CD4-positive, alpha-beta T cell (primary cell): Measurements from ENCODE around the gene RAVER1. TPM values are rescaled to one million over a fixed set of nuclear protein-coding genes. Genes with fewer than 3 reads are reported as not detected.

Source experiments
- ATAC-seq: fragments of 200-7000 bp; cut with Tn5 transposase; one replicate; pipeline ENCODE4 v1.10.0; 2022; ENCODE audit warnings: mild to moderate bottlenecking; ENCODE audit not compliant: poor library complexity
- CTCF ChIA-PET: fragments of 350-600 bp; sonication (Branson Sonifier 250); formaldehyde crosslinking; loops from one replicate; lab custom pipeline; 2021; ENCODE audit warnings: antibody characterized with exemption, inconsistent platforms; lab: Charles Lee
- POLR2A ChIA-PET: fragments of 350-600 bp; sonication (Branson Sonifier 250); formaldehyde crosslinking; loops from one replicate; lab custom pipeline; 2021; ENCODE audit warnings: antibody characterized with exemption, inconsistent platforms; lab: Charles Lee
- DNase-seq, 14 experiments: peaks; one replicate each; pipeline ENCODE4 v3.0.0-alpha.2; 2013 to 2020; ENCODE audit warnings: mixed read lengths in 2 of 14
- H3K27ac ChIP-seq, 2 donors: one replicate each; pipeline versions ENCODE4 v1.5.1 to v1.7.0; 2013; ENCODE audit warnings: low read length in 2 of 2, low read depth in 1 of 2, mild to moderate bottlenecking in 1 of 2
- H3K27me3 ChIP-seq, 2 experiments: 1 replicate in 1 of 2; 2 replicates in 1 of 2; pipeline versions ENCODE4 v1.6.1 to v1.7.0; 2013; ENCODE audit warnings: low read length in 2 of 2, control low read depth in 1 of 2, mild to moderate bottlenecking in 1 of 2, moderate library complexity in 1 of 2; ENCODE audit not compliant: insufficient read depth in 2 of 2, control insufficient read depth in 1 of 2
- H3K36me3 ChIP-seq: one replicate; pipeline ENCODE4 v1.6.1; 2013; ENCODE audit warnings: low read length, control low read depth; ENCODE audit not compliant: insufficient read depth
- H3K4me1 ChIP-seq: one replicate; pipeline ENCODE4 v1.6.1; 2013; ENCODE audit warnings: low read length, control low read depth; ENCODE audit not compliant: insufficient read depth
- H3K4me3 ChIP-seq: one replicate; pipeline ENCODE4 v1.5.1; 2013; ENCODE audit warnings: mild to moderate bottlenecking, low read length, moderate library complexity
- H3K9me3 ChIP-seq, 2 experiments: 1 replicate in 1 of 2; 2 replicates in 1 of 2; pipeline versions ENCODE4 v1.6.1 to v1.7.0; 2013; ENCODE audit warnings: low read length in 2 of 2, mild to moderate bottlenecking in 2 of 2, control low read depth in 1 of 2, moderate library complexity in 1 of 2; ENCODE audit not compliant: control insufficient read depth in 1 of 2, insufficient read depth in 1 of 2
- H3K27ac Mint-ChIP-seq: one replicate; pipeline ENCODE4 v1.8.0; 2020; ENCODE audit warnings: mixed read lengths
- H3K27me3 Mint-ChIP-seq: one replicate; pipeline ENCODE4 v1.8.0; 2021; ENCODE audit warnings: mixed read lengths
- H3K36me3 Mint-ChIP-seq: one replicate; pipeline ENCODE4 v1.8.0; 2021; ENCODE audit warnings: low read depth, mixed read lengths
- H3K4me1 Mint-ChIP-seq: one replicate; pipeline ENCODE4 v1.8.0; 2021; ENCODE audit warnings: low read depth, mixed read lengths
- H3K4me3 Mint-ChIP-seq: one replicate; pipeline ENCODE4 v1.8.0; 2020; ENCODE audit warnings: mild to moderate bottlenecking, mixed read lengths
- H3K9me3 Mint-ChIP-seq: one replicate; pipeline ENCODE4 v1.8.0; 2020; ENCODE audit warnings: mixed read lengths
- CTCF ChIP-seq: fragments of 200-600 bp; IDR thresholded peaks from one replicate; pipeline ENCODE4 v1.8.0; 2022; ENCODE audit warnings: antibody characterized with exemption, mild to moderate bottlenecking
- intact Hi-C, 2 experiments: fragments of 100-400 bp; cut with DNase I in 1 of 2; cut with micrococcal nuclease in 1 of 2; formaldehyde crosslinking; loops; one replicate each; pipeline versions ENCODE4 v1.15.1 to v1.9.0; 2023 to 2025; cut with DNase I, micrococcal nuclease
- total RNA-seq, 174 experiments: library from RNA in 2 of 174; stranded (reverse) in 2 of 174; gene quantifications; one replicate each; pipeline ENCODE4 v1.2.3 and lab custom pipeline; 2021 to 2026

RAVER1 gene
- total RNA-seq, 2 experiments from 2014 or later = 20.5 to 21.3 TPM

- DNase-seq (no peak), ATAC-seq (no peak)
- peaks cover 81% of the 10 kb centered on the region for H3K36me3 Mint-ChIP-seq
- Histone ChIP-seq H3K27ac (no peak overlapping the region), H3K4me1 (no peaks in the 10 kb centered on the region), H3K4me3 (no peak overlapping the region), H3K36me3 (peaks cover 80% of the 10 kb centered on the region), H3K9me3 (no peaks in the 10 kb centered on the region), H3K27me3 (no peaks in the 10 kb centered on the region)
- no peak overlapping the region for H3K4me3 Mint-ChIP-seq
- no peaks in the 10 kb centered on the region for H3K9me3 Mint-ChIP-seq
- CTCF ChIA-PET = no interaction called here
- H3K27ac Mint-ChIP-seq = no peak overlapping the region
- intact Hi-C loops = no loop called here
- no peak for TF ChIP-seq CTCF
- no peaks in the 10 kb centered on the region for H3K27me3 Mint-ChIP-seq
- POLR2A ChIA-PET = no interaction called here
- no peaks in the 10 kb centered on the region for H3K4me1 Mint-ChIP-seq
These were observed 32.2 kb upstream of the RAVER1 start for GRCh38 chr19:10365518-10365917.

GRCh38 chr19:10364644-10365043, 31.3 kb upstream of the RAVER1 start:
- Histone ChIP-seq H3K36me3 (peaks cover 82% of the 10 kb centered on the region), H3K27me3 (no peaks in the 10 kb centered on the region), H3K9me3 (no peaks in the 10 kb centered on the region), H3K4me3 (no peak overlapping the region), H3K27ac (no peak overlapping the region), H3K4me1 (no peaks in the 10 kb centered on the region)
- intact Hi-C loops = no loop called here
- ChIA-PET POLR2A (no interaction called here), CTCF (no interaction called here)
- TF ChIP-seq CTCF = no peak
- H3K27ac Mint-ChIP-seq = no peak overlapping the region
- DNase-seq = no peak
- no peaks in the 10 kb centered on the region for H3K4me1 Mint-ChIP-seq
- H3K4me3 Mint-ChIP-seq = no peak overlapping the region
- peaks cover 83% of the 10 kb centered on the region for H3K36me3 Mint-ChIP-seq
- no peaks in the 10 kb centered on the region for H3K9me3 Mint-ChIP-seq
- H3K27me3 Mint-ChIP-seq = no peaks in the 10 kb centered on the region
- ATAC-seq = no peak

- peaks cover 83% of the 10 kb centered on the region for H3K36me3 Mint-ChIP-seq
- H3K4me3 Mint-ChIP-seq = no peak overlapping the region
- Histone ChIP-seq H3K27me3 (no peaks in the 10 kb centered on the region), H3K4me1 (no peaks in the 10 kb centered on the region), H3K36me3 (peaks cover 82% of the 10 kb centered on the region), H3K9me3 (no peaks in the 10 kb centered on the region), H3K4me3 (no peak overlapping the region), H3K27ac (no peak overlapping the region)
- POLR2A ChIA-PET = no interaction called here
- CTCF ChIA-PET = no interaction called here
- H3K9me3 Mint-ChIP-seq = no peaks in the 10 kb centered on the region
- no peak overlapping the region for H3K27ac Mint-ChIP-seq
- H3K4me1 Mint-ChIP-seq = no peaks in the 10 kb centered on the region
- no peaks in the 10 kb centered on the region for H3K27me3 Mint-ChIP-seq
- no peak for ATAC-seq
- no peak for DNase-seq
- no peak for TF ChIP-seq CTCF
- intact Hi-C loops = no loop called here
These were observed 30.5 kb upstream of the RAVER1 start for GRCh38 chr19:10363789-10364281.
